ENCODE results near the gene ANKIB1.
"Not testable (repeated sequence)": the region's sequence is repeated elsewhere in the genome, so short reads cannot be mapped to it uniquely, and the experiment has no call there.

Gene ANKIB1

GRCh38 chr7:92335574-92335973, 89.8 kb downstream of the ANKIB1 start:
- no peak for DNase-seq
- Mint-ChIP-seq H3K4me3 (no peak overlapping the region), H3K4me1 (no peaks in the 10 kb centered on the region), H3K27me3 (no peaks in the 10 kb centered on the region), H3K9me3 (no peaks in the 10 kb centered on the region), H3K27ac (no peak overlapping the region)
- no peak for ATAC-seq

- peak overlapping the region in 1 of 2 donors; percentile 17 for H3K27ac Mint-ChIP-seq
- no peaks in the 10 kb centered on the region for H3K4me1 Mint-ChIP-seq
- no peak for DNase-seq
- no peaks in the 10 kb centered on the region for H3K9me3 Mint-ChIP-seq
- no peaks in the 10 kb centered on the region for H3K27me3 Mint-ChIP-seq
- no peak for ATAC-seq
- H3K4me3 Mint-ChIP-seq: no peak overlapping the region
Observed at GRCh38 chr7:92336662-92337340, 91.0 kb downstream of the ANKIB1 start.

GRCh38 chr7:92340016-92340415, 94.2 kb downstream of the ANKIB1 start:
- no peak for DNase-seq
- no peaks in the 10 kb centered on the region for H3K27me3 Mint-ChIP-seq
- no peaks in the 10 kb centered on the region for H3K4me1 Mint-ChIP-seq
- H3K4me3 Mint-ChIP-seq: no peak overlapping the region
- no peaks in the 10 kb centered on the region for H3K9me3 Mint-ChIP-seq
- H3K27ac Mint-ChIP-seq: no peak overlapping the region
- ATAC-seq: no peak

- no peaks in the 10 kb centered on the region for H3K27me3 Mint-ChIP-seq
- H3K4me3 Mint-ChIP-seq: no peak overlapping the region
- no peaks in the 10 kb centered on the region for H3K9me3 Mint-ChIP-seq
- ATAC-seq (no peak), DNase-seq (no peak)
- no peaks in the 10 kb centered on the region for H3K4me1 Mint-ChIP-seq
- no peak overlapping the region for H3K27ac Mint-ChIP-seq
Observed at GRCh38 chr7:92343714-92344113, 97.9 kb downstream of the ANKIB1 start.

DNA sequence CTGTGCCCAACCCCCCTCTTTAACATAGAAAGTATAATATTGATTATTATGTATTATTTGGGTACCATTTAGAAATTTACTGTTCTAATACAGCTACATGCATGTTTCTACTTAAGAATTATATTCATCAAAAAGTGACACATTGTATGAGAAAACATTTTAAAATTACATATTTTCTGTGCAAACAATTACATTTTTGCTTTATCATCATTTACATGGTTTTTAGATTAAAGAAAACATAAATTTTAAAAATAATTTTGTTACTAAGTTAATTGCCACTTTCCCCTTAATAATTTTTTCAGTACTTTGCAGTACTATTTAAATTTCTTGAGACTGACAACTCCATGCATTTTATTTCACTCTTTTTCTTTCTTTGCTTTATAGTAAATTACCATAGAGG, 106.2 kb downstream of the ANKIB1 start:
- DNase-seq (no peak), ATAC-seq (no peak)
- H3K9me3 Mint-ChIP-seq: no peaks in the 10 kb centered on the region
- no peaks in the 10 kb centered on the region for H3K4me1 Mint-ChIP-seq
- H3K4me3 Mint-ChIP-seq: no peak overlapping the region
- no peak overlapping the region for H3K27ac Mint-ChIP-seq
- H3K27me3 Mint-ChIP-seq: no peaks in the 10 kb centered on the region

DNA sequence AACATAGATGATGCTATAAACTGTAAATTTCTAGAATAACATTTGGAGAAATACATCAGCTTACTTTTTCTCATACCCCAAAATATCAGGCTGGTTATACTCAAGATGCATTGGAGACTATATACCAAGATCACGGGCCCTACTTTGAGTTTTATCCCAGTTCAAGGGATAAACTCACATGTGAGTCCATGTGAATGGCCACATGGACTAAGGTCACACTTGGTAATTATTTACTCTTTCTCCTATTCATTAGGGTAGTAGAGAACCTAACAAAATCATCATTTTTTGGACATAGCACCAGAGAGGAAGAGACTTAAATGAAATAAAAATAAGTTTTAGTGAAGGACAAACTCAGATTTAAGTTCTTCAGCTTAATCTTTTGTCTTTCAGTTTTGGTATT, 108.4 kb downstream of the ANKIB1 start:
- ATAC-seq: no peak
- H3K4me3 Mint-ChIP-seq: no peak overlapping the region
- DNase-seq: no peak
- no peak overlapping the region for H3K27ac Mint-ChIP-seq
- no peaks in the 10 kb centered on the region for H3K27me3 Mint-ChIP-seq
- H3K4me1 Mint-ChIP-seq: no peaks in the 10 kb centered on the region
- H3K9me3 Mint-ChIP-seq: no peaks in the 10 kb centered on the region

- no peak overlapping the region for H3K27ac Mint-ChIP-seq
- ATAC-seq: no peak
- no peaks in the 10 kb centered on the region for H3K9me3 Mint-ChIP-seq
- H3K4me3 Mint-ChIP-seq: no peak overlapping the region
- no peaks in the 10 kb centered on the region for H3K27me3 Mint-ChIP-seq
- DNase-seq: no peak
- H3K4me1 Mint-ChIP-seq: no peaks in the 10 kb centered on the region
Observed at GRCh38 chr7:92356406-92356805, 110.6 kb downstream of the ANKIB1 start.

DNA sequence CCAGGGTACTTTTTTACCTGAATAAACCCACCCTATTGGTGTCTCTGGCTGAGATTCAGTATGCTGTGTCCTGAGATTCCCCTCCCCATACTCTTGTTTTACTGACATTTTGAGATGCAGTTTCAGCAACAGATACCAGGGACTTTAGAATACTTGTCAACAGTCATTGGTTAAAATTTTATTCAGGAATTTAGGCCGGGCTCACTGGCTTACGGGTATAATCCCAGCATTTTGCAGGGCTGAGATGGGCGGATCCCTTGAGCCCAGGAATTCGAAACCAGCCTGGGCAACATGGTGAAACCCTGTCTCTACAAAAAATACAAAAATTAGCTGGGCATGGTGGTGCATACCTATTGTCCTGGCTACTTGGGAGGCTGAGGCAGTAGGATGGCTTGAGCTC, 111.5 kb downstream of the ANKIB1 start:
- DNase-seq: no peak
- Mint-ChIP-seq H3K9me3 (no peaks in the 10 kb centered on the region), H3K27me3 (no peaks in the 10 kb centered on the region), H3K27ac (no peak overlapping the region), H3K4me3 (no peak overlapping the region), H3K4me1 (no peaks in the 10 kb centered on the region)
- no peak for ATAC-seq

GRCh38 chr7:92359179-92359578, 113.4 kb downstream of the ANKIB1 start:
- H3K4me1 Mint-ChIP-seq, H3K4me3 Mint-ChIP-seq, DNase-seq, H3K27ac Mint-ChIP-seq, H3K27me3 Mint-ChIP-seq, H3K9me3 Mint-ChIP-seq, ATAC-seq: not testable (repeated sequence)

DNA sequence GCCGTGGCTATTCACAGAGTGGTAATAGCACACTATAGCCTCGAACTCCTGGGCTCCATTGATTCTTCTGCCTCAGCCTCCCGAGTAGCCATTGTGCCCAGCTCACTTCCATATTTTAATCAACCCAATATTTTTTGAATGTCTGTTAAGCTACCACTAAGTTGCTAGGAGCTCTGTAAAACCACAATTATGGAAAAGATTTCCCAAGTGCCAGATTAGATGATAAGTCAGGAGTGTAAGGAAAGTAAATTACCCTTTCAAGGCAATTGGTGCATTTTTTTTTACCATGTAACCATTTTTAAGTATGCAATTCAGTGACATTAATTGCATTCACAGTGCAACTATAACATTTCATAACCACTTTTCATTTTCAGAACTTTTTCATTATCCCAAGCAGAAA, 114.0 kb downstream of the ANKIB1 start:
- ATAC-seq (no peak), DNase-seq (no peak)
- Mint-ChIP-seq H3K4me1 (no peaks in the 10 kb centered on the region), H3K4me3 (no peak overlapping the region), H3K27ac (peak overlapping the region in 1 of 2 donors; percentile 12), H3K27me3 (no peaks in the 10 kb centered on the region), H3K9me3 (no peaks in the 10 kb centered on the region)

- no peak overlapping the region for H3K27ac Mint-ChIP-seq
- no peak overlapping the region for H3K4me3 Mint-ChIP-seq
- H3K4me1 Mint-ChIP-seq: no peaks in the 10 kb centered on the region
- no peaks in the 10 kb centered on the region for H3K27me3 Mint-ChIP-seq
- DNase-seq: no peak
- no peak for ATAC-seq
- no peaks in the 10 kb centered on the region for H3K9me3 Mint-ChIP-seq
Observed at GRCh38 chr7:92360387-92360786, 114.6 kb downstream of the ANKIB1 start.

DNA sequence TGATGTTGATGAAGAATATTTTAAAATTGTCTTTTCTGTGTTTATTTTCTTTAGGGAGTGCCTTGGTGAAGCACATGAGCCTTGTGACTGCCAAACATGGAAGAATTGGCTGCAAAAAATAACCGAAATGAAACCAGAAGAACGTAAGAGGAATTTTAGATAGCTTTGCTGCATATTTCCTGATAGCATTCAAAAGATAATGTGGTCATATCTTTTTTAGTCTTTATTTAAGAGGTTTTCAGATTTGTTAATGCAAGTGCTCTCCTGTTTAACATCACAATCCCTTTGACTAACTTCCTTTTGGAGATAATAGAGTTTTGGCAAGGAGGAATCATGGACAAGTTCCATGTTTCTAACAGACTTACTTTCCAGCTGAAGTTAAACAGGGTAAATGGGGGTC, 116.4 kb downstream of the ANKIB1 start:
- no peak for ATAC-seq
- Mint-ChIP-seq H3K27me3 (no peaks in the 10 kb centered on the region), H3K9me3 (no peaks in the 10 kb centered on the region), H3K4me1 (no peaks in the 10 kb centered on the region), H3K4me3 (no peak overlapping the region), H3K27ac (no peak overlapping the region)
- DNase-seq: no peak

- ATAC-seq (no peak), DNase-seq (no peak)
- Mint-ChIP-seq H3K27ac (peak overlapping the region in 1 of 2 donors; percentile 29), H3K4me3 (no peak overlapping the region), H3K9me3 (no peaks in the 10 kb centered on the region), H3K4me1 (no peaks in the 10 kb centered on the region), H3K27me3 (no peaks in the 10 kb centered on the region)
Observed at GRCh38 chr7:92366730-92367129, 121.0 kb downstream of the ANKIB1 start.

GRCh38 chr7:92368741-92369140, 123.0 kb downstream of the ANKIB1 start:
- Mint-ChIP-seq H3K27ac (no peak overlapping the region), H3K9me3 (no peaks in the 10 kb centered on the region), H3K4me3 (no peak overlapping the region), H3K27me3 (no peaks in the 10 kb centered on the region), H3K4me1 (no peaks in the 10 kb centered on the region)
- ATAC-seq: no peak
- DNase-seq: no peak

- no peak for ATAC-seq
- Mint-ChIP-seq H3K27me3 (no peaks in the 10 kb centered on the region), H3K27ac (no peak overlapping the region), H3K9me3 (no peaks in the 10 kb centered on the region), H3K4me3 (no peak overlapping the region), H3K4me1 (no peaks in the 10 kb centered on the region)
- no peak for DNase-seq
Observed at GRCh38 chr7:92375013-92375412, 129.2 kb downstream of the ANKIB1 start.

- Mint-ChIP-seq H3K27me3 (no peaks in the 10 kb centered on the region), H3K9me3 (no peaks in the 10 kb centered on the region), H3K4me1 (no peaks in the 10 kb centered on the region), H3K27ac (no peak overlapping the region), H3K4me3 (no peak overlapping the region)
- ATAC-seq (no peak), DNase-seq (no peak)
Observed at GRCh38 chr7:92391071-92391470, 145.3 kb downstream of the ANKIB1 start.

- no peak overlapping the region for H3K27ac Mint-ChIP-seq
- ATAC-seq (no peak), DNase-seq (no peak)
- H3K27me3 Mint-ChIP-seq: no peaks in the 10 kb centered on the region
- no peak overlapping the region for H3K4me3 Mint-ChIP-seq
- no peaks in the 10 kb centered on the region for H3K9me3 Mint-ChIP-seq
- no peaks in the 10 kb centered on the region for H3K4me1 Mint-ChIP-seq
Observed at GRCh38 chr7:92397542-92397941, 151.8 kb downstream of the ANKIB1 start.

Measured in stimulated activated naive CD8-positive, alpha-beta T cell treated with anti-CD3 and anti-CD28 coated beads, Interleukin-15, amount 100 ng/mL, for 72 hours (primary cell).